Activated CD8-positive, alpha-beta memory T cell treated with anti-CD3 and anti-CD28 coated beads, Interleukin-2, amount 10 ng/mL, durations not matched to agents 7 days and 5 days (primary cell): ENCODE results near the gene ELF2. TPM values are rescaled to one million over a fixed set of nuclear protein-coding genes. Genes with fewer than 3 reads are reported as not detected.
"Not testable (repeated sequence)": the region's sequence is repeated elsewhere in the genome, so short reads cannot be mapped to it uniquely, and the experiment has no call there.

Experiments used
- ATAC-seq: fragments of 150-1000 bp; cut with Tn5 transposase; one replicate; pipeline ENCODE4 v1.10.0; 2021; ENCODE audit warnings: moderate library complexity
- CTCF ChIA-PET: fragments of 350-600 bp; sonication (Branson Sonifier 250); formaldehyde crosslinking; loops from one replicate; lab custom pipeline; 2021; ENCODE audit warnings: antibody characterized with exemption; lab: Charles Lee
- DNase-seq: peaks from one replicate; pipeline ENCODE4 v3.0.0-alpha.2; 2020
- H3K27ac Mint-ChIP-seq: one replicate; pipeline ENCODE4 v1.8.0; 2021; ENCODE audit warnings: mild to moderate bottlenecking, mixed read lengths
- H3K27me3 Mint-ChIP-seq: one replicate; pipeline ENCODE4 v1.8.0; 2021; ENCODE audit warnings: mixed read lengths
- H3K36me3 Mint-ChIP-seq: one replicate; pipeline ENCODE4 v1.8.0; 2021; ENCODE audit warnings: mild to moderate bottlenecking, mixed read lengths
- H3K4me1 Mint-ChIP-seq: one replicate; pipeline ENCODE4 v1.8.0; 2021; ENCODE audit warnings: mixed read lengths
- H3K4me3 Mint-ChIP-seq: one replicate; pipeline ENCODE4 v1.8.0; 2021; ENCODE audit warnings: mild to moderate bottlenecking, moderate library complexity, mixed read lengths
- H3K9me3 Mint-ChIP-seq: one replicate; pipeline ENCODE4 v1.8.0; 2022; ENCODE audit warnings: low read depth, mixed read lengths
- total RNA-seq, 2 experiments: library from RNA; stranded (reverse); gene quantifications; one replicate each; pipeline ENCODE4 v1.2.3, GENCODE V29; 2021

The ELF2 gene
- total RNA-seq, 2 experiments from 2014 or later = 27.3 to 39.8 TPM

DNA sequence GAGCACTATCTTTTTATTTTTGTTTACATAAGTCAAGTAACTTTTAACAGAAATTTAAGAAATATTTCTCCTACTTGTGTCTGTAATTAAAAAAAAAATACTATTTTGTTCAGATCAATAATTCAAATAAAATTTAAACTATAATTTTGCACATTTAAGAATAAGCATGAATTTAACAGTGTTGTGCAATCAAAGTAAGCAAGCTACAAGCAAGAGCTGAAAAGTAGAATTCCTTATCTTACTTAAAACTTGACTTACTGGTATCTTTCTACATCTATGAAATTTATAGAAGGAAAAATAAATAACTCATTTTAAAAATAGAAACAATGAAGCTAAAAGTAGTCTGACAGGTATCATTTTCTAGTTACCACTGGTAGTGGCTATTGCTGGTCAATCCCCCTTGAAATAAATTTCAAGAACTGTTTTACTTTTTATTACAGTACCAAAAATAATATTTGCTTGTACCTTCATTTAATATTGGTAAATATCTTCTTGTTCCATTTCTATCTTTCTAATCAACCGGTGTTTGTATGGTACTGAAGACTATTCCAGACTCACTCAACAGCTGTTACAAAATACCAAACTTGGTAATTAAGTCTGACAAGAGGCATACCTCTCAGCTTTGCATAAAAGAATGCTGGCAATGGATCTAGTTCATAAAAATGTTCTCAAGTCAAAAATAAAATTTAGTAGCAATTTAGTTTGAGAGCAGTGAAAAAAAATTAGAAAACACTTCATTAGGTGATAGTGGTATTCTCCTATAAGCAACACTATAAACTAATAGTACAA, 99.3 kb downstream of the ELF2 start:
- Mint-ChIP-seq H3K4me1 (peaks cover 34% of the 10 kb centered on the region), H3K27me3 (no peaks in the 10 kb centered on the region), H3K27ac (no peak overlapping the region), H3K36me3 (peaks cover 11% of the 10 kb centered on the region), H3K4me3 (no peak overlapping the region), H3K9me3 (no peaks in the 10 kb centered on the region)
- CTCF ChIA-PET = interaction anchor here (0.6 to 6.1 kb wide), 7 partner anchors 8 to 1680 kb away, joined by 3 to 53 read pairs (median 3); no protein-coding TSS in a partner anchor
- DNase-seq (no peak), ATAC-seq (no peak)

DNA sequence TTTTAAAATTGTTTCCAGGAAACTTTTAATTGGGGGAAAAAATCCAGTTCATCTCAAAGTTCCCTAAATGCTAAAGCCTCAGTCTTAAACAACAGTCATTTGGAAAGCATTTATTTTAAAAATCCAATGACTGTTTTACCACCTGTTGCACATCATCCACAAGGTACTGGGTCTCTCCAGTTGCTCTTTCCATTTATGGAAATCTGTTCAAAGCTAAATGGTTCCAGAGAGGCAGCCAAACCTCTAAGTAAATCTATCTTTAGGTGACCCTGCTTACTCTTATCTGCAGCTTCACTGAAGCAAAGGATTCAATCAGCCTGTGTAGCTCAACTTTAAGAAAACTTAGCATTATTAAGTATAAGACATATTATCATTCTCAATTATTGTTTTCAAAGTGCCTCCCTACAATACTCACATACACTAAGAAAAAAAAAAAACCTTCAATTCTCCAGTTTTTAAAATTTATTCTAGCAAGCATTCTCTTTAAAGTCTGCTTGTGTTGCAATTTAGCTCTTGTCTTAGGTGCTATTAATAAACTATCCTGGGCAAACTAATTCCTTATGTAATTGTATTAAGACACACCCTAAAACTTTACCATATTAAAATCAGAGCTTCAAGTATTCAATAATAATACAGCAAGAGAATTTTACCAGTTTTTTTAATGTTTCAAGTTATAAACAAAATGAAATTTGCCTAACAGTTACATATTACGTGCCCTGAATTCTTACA, 100.8 kb downstream of the ELF2 start:
- ATAC-seq (no peak), DNase-seq (no peak)
- H3K9me3 Mint-ChIP-seq = no peaks in the 10 kb centered on the region
- CTCF ChIA-PET = interaction anchor here (1.0 kb wide), 1 partner anchor 46 kb away, joined by 3 read pairs; no protein-coding TSS in a partner anchor
- H3K36me3 Mint-ChIP-seq = peaks cover 16% of the 10 kb centered on the region
- no peak overlapping the region for H3K27ac Mint-ChIP-seq
- H3K4me3 Mint-ChIP-seq = no peak overlapping the region
- H3K4me1 Mint-ChIP-seq = peaks cover 21% of the 10 kb centered on the region
- H3K27me3 Mint-ChIP-seq = no peaks in the 10 kb centered on the region

DNA sequence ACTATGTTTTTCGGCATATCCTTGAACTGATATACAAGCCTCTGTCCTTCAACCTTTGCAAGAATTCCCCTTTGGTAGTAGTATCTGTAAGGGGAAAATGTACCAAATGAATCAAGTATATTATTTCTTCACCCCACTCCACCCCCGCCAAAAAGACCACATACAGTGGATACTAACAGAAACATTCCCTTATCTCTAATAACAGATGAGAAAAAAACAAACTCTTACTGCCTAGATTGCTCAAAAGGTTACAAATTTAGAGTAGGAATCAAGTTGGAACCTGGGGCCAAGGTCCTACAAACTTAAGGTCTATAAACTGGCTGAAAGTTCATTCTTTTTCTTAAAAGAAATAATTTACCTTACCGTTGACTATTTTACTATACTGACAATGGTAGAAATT, 116.4 kb downstream of the ELF2 start:
- Mint-ChIP-seq H3K27me3 (no peaks in the 10 kb centered on the region), H3K27ac (no peak overlapping the region), H3K4me3 (no peak overlapping the region), H3K4me1 (peaks cover 5% of the 10 kb centered on the region), H3K36me3 (peaks cover 55% of the 10 kb centered on the region), H3K9me3 (no peaks in the 10 kb centered on the region)
- no peak for ATAC-seq
- CTCF ChIA-PET = no interaction called here
- DNase-seq = no peak

DNA sequence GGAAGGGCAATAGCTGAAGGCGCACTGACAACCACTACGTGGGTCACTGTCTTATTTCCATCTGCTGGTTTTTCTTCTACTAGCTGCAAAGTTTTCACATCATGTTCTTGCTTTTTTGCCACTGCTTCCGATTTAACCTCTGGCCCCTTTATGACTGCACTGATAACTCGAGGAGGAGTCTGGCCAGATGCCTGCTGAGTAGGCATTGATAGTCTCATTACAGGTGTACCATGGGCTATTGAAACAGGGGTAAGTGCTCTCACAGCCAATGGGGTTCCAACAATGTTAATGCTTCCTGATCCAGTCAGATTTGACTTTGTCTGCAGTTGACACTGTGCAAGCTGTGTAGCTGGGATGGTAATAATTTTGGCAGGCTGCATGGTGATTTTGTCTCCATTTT, 118.0 kb downstream of the ELF2 start:
- not testable (repeated sequence) for ATAC-seq, DNase-seq, H3K27me3 Mint-ChIP-seq, H3K4me3 Mint-ChIP-seq, H3K9me3 Mint-ChIP-seq, H3K27ac Mint-ChIP-seq, H3K4me1 Mint-ChIP-seq
- H3K36me3 Mint-ChIP-seq = peaks cover 57% of the 10 kb centered on the region
- CTCF ChIA-PET = interaction anchor here (0.6 to 0.8 kb wide), 2 partner anchors 16 to 25 kb away, joined by 3 to 4 read pairs; no protein-coding TSS in a partner anchor

DNA sequence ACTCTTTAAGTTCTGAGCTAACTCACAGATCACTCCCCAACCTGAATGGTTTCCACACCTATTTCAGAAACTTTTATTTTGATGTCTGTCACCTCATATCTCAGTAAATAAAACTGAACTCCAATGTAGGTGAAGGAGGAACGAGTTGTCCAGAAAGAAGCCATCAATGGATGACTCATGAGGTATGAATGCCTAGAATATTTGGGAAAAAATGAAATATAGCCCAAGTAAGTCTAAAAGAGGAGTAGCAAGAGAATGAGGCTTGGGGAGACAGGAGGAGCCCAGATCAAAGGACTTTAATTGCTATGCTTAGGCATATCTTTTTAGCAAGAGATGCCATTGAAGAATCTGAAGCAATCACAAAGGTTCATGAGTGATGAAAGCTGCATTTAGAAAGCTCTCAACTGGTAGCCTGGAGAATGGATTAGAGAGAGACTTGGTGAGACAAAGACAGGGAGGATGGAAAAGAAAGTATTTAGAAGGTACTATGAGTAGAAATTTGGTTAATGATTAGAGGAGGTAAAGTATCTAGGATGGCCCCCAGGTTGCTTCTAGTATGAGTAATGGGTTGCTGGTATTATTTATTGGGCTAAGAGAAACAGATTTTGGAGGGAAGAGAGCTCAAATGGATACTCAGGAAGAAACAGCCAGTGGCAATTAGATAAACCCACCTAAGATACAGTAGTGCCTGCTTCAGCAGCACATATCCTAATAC, 122.1 kb downstream of the ELF2 start:
- H3K4me1 Mint-ChIP-seq = peaks cover 5% of the 10 kb centered on the region
- CTCF ChIA-PET = interaction anchor here (1.0 to 1.1 kb wide), 2 partner anchors 24 to 25 kb away, joined by 3 to 5 read pairs; no protein-coding TSS in a partner anchor
- H3K9me3 Mint-ChIP-seq = no peaks in the 10 kb centered on the region
- H3K27me3 Mint-ChIP-seq = no peaks in the 10 kb centered on the region
- peak overlapping the region; percentile 20 for H3K27ac Mint-ChIP-seq
- peaks cover 44% of the 10 kb centered on the region for H3K36me3 Mint-ChIP-seq
- no peak for DNase-seq
- no peak overlapping the region for H3K4me3 Mint-ChIP-seq
- ATAC-seq = no peak

DNA sequence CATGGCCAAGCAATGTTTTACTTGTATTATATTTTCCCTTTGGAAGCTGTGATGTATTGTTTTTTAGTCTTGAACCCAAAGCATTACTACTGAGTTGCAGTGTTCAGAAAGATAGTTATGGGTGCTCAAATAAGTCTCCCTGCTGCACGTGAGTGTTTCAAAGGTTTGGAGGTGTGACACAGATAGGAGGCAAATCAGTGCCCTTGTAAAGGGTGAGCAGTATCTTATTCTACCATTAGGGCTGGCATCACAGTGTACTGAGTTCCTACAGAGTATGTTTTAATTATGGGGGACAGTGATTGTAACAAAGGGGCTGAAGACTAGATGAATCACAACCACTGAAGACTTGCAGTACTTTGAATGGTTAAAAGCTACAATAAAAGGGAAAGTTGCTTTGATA, 123.1 kb downstream of the ELF2 start:
- CTCF ChIA-PET = interaction anchor here (1.1 to 1.4 kb wide), 2 partner anchors 23 to 24 kb away, joined by 3 to 9 read pairs; no protein-coding TSS in a partner anchor
- no peak for DNase-seq
- ATAC-seq = no peak
- H3K4me1 Mint-ChIP-seq = peaks cover 5% of the 10 kb centered on the region
- no peaks in the 10 kb centered on the region for H3K9me3 Mint-ChIP-seq
- no peak overlapping the region for H3K27ac Mint-ChIP-seq
- H3K4me3 Mint-ChIP-seq = no peak overlapping the region
- peaks cover 39% of the 10 kb centered on the region for H3K36me3 Mint-ChIP-seq
- H3K27me3 Mint-ChIP-seq = no peaks in the 10 kb centered on the region

DNA sequence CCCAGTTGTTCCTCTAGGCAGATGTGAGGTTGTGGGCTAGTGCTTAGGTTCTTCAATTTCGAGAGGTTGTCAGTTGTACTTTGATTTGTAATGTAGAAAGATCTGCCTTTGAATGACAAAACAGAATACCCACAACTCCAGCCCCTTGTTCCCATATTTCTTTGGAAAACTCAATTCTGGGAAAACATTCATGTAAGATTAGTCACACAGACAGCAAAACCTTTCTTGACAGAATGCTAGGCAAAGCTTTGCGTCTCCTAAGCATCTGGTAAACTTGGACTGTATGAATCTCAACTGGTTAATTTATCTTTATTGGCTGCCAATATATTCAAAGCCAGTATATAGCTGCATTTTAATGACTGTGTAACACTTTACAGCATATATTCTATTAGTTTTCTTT, 126.6 kb downstream of the ELF2 start:
- DNase-seq (no peak), ATAC-seq (no peak)
- H3K4me1 Mint-ChIP-seq = no peaks in the 10 kb centered on the region
- H3K27me3 Mint-ChIP-seq = no peaks in the 10 kb centered on the region
- peaks cover 32% of the 10 kb centered on the region for H3K36me3 Mint-ChIP-seq
- H3K9me3 Mint-ChIP-seq = no peaks in the 10 kb centered on the region
- no peak overlapping the region for H3K4me3 Mint-ChIP-seq
- no peak overlapping the region for H3K27ac Mint-ChIP-seq
- CTCF ChIA-PET = interaction anchor here (2.4 kb wide), 1 partner anchor 20 kb away, joined by 14 read pairs; no protein-coding TSS in a partner anchor

DNA sequence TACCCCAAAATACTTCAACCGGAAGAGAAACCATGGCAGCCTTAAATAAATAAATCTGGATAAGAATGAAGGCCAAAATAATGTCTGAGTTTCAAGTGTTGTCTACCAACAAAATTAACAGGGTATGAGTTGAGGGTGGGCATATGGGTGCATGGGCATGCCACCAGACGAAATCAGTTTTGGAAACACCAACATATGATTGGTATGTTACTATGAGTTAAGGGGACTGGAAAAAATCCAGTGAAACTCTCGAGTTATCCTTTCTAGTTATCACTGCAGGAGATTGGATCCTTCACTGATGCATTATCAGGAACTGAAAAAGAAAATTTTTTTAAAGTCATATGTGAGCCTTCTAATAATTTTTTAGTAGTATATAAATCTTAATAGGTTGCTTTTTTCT, 129.0 kb downstream of the ELF2 start:
- no peak for ATAC-seq
- DNase-seq = no peak
- CTCF ChIA-PET = no interaction called here
- Mint-ChIP-seq H3K27ac (no peak overlapping the region), H3K9me3 (no peaks in the 10 kb centered on the region), H3K27me3 (no peaks in the 10 kb centered on the region), H3K4me1 (no peaks in the 10 kb centered on the region), H3K36me3 (peaks cover 25% of the 10 kb centered on the region), H3K4me3 (no peak overlapping the region)

DNA sequence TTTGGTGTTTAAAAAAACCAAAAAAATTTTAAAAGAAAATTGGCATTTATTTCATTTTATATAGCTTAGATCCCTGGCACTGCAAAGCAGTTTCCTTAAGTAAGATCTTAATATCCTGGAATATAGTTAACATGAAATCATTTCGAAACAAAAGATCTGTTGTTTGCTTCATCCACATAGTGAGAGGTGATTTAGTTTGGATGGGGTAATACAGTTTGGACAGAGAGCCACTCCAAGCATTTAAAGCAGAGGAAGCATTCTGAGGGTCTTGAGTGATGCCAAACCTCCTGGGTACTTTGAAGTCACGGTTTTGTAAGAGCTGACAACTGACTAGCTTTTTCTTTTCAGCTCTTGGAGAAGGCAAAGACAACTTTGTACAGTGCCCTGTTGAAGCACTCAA, 132.7 kb downstream of the ELF2 start:
- peaks cover 37% of the 10 kb centered on the region for H3K36me3 Mint-ChIP-seq
- CTCF ChIA-PET = interaction anchor here (2.8 kb wide), 1 partner anchor 14 kb away, joined by 12 read pairs; no protein-coding TSS in a partner anchor
- ATAC-seq (no peak), DNase-seq (no peak)
- H3K4me3 Mint-ChIP-seq = no peak overlapping the region
- H3K9me3 Mint-ChIP-seq = no peaks in the 10 kb centered on the region
- H3K27me3 Mint-ChIP-seq = no peaks in the 10 kb centered on the region
- H3K4me1 Mint-ChIP-seq = peaks cover 9% of the 10 kb centered on the region
- no peak overlapping the region for H3K27ac Mint-ChIP-seq

DNA sequence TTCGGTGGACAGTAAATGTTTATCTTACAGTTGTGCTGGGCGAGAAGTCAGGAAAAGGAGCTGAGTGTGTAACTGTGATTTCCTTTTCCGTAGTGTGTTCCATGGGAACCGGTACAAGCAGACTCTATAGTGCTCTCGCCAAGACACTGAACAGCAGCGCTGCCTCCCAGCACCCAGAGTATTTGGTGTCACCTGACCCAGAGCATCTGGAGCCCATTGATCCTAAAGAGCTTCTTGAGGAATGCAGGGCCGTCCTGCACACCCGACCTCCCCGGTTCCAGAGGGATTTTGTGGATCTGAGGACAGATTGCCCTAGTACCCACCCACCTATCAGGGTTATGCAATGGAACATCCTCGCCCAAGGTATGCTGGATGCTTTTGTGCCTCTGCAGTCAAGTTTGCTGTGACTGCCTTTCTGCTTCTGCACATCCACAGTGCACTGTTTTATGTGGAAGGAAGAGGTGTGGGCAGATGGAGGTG, 134.0 kb downstream of the ELF2 start:
- no peaks in the 10 kb centered on the region for H3K27me3 Mint-ChIP-seq
- no peaks in the 10 kb centered on the region for H3K9me3 Mint-ChIP-seq
- DNase-seq = no peak
- H3K4me3 Mint-ChIP-seq = no peak overlapping the region
- no peak overlapping the region for H3K27ac Mint-ChIP-seq
- CTCF ChIA-PET = interaction anchor here (1.0 to 2.8 kb wide), 3 partner anchors 13 to 15 kb away, joined by 3 to 12 read pairs (median 3); no protein-coding TSS in a partner anchor
- H3K4me1 Mint-ChIP-seq = peaks cover 9% of the 10 kb centered on the region
- peaks cover 31% of the 10 kb centered on the region for H3K36me3 Mint-ChIP-seq
- ATAC-seq = no peak

DNA sequence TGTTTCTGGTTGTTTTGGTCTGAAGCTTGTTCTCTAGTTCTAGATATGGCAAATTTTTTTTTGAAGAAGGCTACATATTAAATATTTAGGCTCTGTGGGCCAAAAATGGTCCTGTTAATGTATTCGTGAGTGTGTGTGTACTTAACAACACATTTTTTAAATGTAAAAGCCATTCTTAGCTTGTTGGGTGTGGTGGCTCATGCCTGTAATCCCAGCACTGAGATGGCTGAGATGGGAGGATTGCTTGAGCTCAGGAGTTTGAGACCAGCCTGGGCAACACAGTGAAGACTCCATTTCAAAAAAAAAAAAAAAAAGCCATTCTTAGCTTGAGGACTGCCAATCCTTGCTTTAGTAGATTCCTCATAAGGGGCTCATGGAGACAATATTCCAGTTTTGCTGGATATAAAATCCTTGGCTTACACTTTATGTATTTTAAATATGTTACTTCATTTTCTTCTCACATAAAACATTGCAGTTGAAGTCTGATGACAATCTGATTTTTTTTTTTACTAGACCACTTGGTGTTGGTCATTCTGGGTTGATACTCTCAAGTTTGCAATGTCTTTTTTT, 138.1 kb downstream of the ELF2 start:
- no peak overlapping the region for H3K27ac Mint-ChIP-seq
- no peaks in the 10 kb centered on the region for H3K9me3 Mint-ChIP-seq
- H3K27me3 Mint-ChIP-seq = no peaks in the 10 kb centered on the region
- peaks cover 31% of the 10 kb centered on the region for H3K36me3 Mint-ChIP-seq
- no peak overlapping the region for H3K4me3 Mint-ChIP-seq
- CTCF ChIA-PET = no interaction called here
- ATAC-seq (no peak), DNase-seq (no peak)
- H3K4me1 Mint-ChIP-seq = peaks cover 10% of the 10 kb centered on the region

DNA sequence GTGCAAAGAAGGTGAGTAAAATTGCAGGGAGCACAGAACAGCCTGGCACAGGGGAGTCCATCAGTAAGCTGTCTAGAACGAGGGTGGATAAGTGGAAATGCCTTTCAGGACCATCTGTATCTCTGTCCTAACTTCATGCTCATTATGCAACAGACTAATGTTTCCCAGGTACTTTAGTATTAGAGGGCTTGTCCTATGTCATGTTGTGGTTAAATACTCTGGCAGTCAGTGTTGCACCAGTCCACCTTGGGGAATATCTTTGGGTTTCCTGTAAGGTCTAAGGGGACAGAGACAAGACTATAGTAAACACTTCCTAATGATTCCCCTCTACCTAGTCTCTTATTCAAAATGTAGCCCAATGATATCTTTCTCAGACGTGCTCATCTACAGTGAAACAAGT, 140.1 kb downstream of the ELF2 start:
- H3K27me3 Mint-ChIP-seq = no peaks in the 10 kb centered on the region
- CTCF ChIA-PET = no interaction called here
- H3K4me3 Mint-ChIP-seq = no peak overlapping the region
- no peaks in the 10 kb centered on the region for H3K9me3 Mint-ChIP-seq
- peaks cover 13% of the 10 kb centered on the region for H3K4me1 Mint-ChIP-seq
- peaks cover 26% of the 10 kb centered on the region for H3K36me3 Mint-ChIP-seq
- H3K27ac Mint-ChIP-seq = no peak overlapping the region
- ATAC-seq = no peak
- DNase-seq = no peak
